Activated naive CD8-positive, alpha-beta T cell treated with anti-CD3 and anti-CD28 coated beads, Interleukin-2, amount 50 U/mL, for 24 hours (primary cell): Measurements from ENCODE around the gene SCAI.
"Not testable (repeated sequence)": the region's sequence is repeated elsewhere in the genome, so short reads cannot be mapped to it uniquely, and the experiment has no call there.

Source experiments
- ATAC-seq: fragments of 150-1000 bp; cut with Tn5 transposase; one replicate; pipeline ENCODE4 v1.10.0; 2021
- DNase-seq: peaks from one replicate; pipeline ENCODE4 v3.0.0; 2021
- H3K27ac Mint-ChIP-seq: one replicate; pipeline ENCODE4 v1.8.0; 2021; ENCODE audit warnings: mild to moderate bottlenecking, mixed read lengths
- H3K27me3 Mint-ChIP-seq: one replicate; pipeline ENCODE4 v1.8.0; 2021; ENCODE audit warnings: mixed read lengths
- H3K36me3 Mint-ChIP-seq: one replicate; pipeline ENCODE4 v1.8.0; 2021; ENCODE audit warnings: low read depth, mixed read lengths
- H3K4me1 Mint-ChIP-seq: one replicate; pipeline ENCODE4 v1.8.0; 2021; ENCODE audit warnings: mixed read lengths
- H3K4me3 Mint-ChIP-seq: one replicate; pipeline ENCODE4 v1.8.0; 2021; ENCODE audit warnings: mild to moderate bottlenecking, moderate library complexity, mixed read lengths
- H3K9me3 Mint-ChIP-seq: one replicate; pipeline ENCODE4 v1.8.0; 2021; ENCODE audit warnings: mixed read lengths

The SCAI gene

GRCh38 chr9:125049212-125050049, 93.9 kb downstream of the SCAI start:
- Mint-ChIP-seq H3K27me3 (no peaks in the 10 kb centered on the region), H3K4me3 (no peak overlapping the region), H3K9me3 (no peaks in the 10 kb centered on the region), H3K27ac (no peak overlapping the region), H3K36me3 (peaks cover 4% of the 10 kb centered on the region), H3K4me1 (no peaks in the 10 kb centered on the region)
- ATAC-seq (no peak), DNase-seq (no peak)

- no peaks in the 10 kb centered on the region for H3K27me3 Mint-ChIP-seq
- no peaks in the 10 kb centered on the region for H3K9me3 Mint-ChIP-seq
- H3K4me1 Mint-ChIP-seq: no peaks in the 10 kb centered on the region
- H3K36me3 Mint-ChIP-seq: peaks cover 4% of the 10 kb centered on the region
- ATAC-seq: no peak
- no peak overlapping the region for H3K27ac Mint-ChIP-seq
- no peak for DNase-seq
- no peak overlapping the region for H3K4me3 Mint-ChIP-seq
Measured at GRCh38 chr9:125043631-125044030, 99.7 kb downstream of the SCAI start.

GRCh38 chr9:125043148-125043547, 100.2 kb downstream of the SCAI start:
- H3K27me3 Mint-ChIP-seq: no peaks in the 10 kb centered on the region
- ATAC-seq: no peak
- DNase-seq: no peak
- peaks cover 4% of the 10 kb centered on the region for H3K36me3 Mint-ChIP-seq
- no peaks in the 10 kb centered on the region for H3K9me3 Mint-ChIP-seq
- no peaks in the 10 kb centered on the region for H3K4me1 Mint-ChIP-seq
- no peak overlapping the region for H3K27ac Mint-ChIP-seq
- no peak overlapping the region for H3K4me3 Mint-ChIP-seq

GRCh38 chr9:125038166-125038565, 105.2 kb downstream of the SCAI start:
- Mint-ChIP-seq H3K4me1 (no peaks in the 10 kb centered on the region), H3K4me3 (no peak overlapping the region), H3K9me3 (no peaks in the 10 kb centered on the region), H3K36me3 (no peaks in the 10 kb centered on the region), H3K27ac (no peak overlapping the region), H3K27me3 (no peaks in the 10 kb centered on the region)
- ATAC-seq (no peak), DNase-seq (no peak)

DNA sequence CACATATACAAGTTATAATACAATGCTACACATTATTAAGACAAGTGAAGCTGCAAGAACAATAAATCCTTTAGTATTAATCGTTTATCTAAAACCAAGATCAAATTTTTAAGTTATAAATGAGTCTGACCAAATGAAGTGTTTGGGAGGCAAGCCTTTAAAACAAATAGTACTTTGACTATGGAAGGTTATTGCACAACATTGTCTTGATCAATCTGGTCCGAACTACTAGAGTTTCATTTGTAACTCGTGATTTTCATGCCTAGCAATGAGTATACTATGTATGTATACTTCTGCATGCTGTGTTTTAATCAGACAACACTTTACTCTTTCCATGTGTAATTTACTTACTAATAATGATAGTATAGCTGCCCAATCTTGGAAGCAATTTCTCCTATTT, 115.3 kb downstream of the SCAI start:
- Mint-ChIP-seq H3K27ac (no peak overlapping the region), H3K4me3 (no peak overlapping the region), H3K9me3 (no peaks in the 10 kb centered on the region), H3K4me1 (peaks cover 5% of the 10 kb centered on the region), H3K36me3 (peaks cover 5% of the 10 kb centered on the region), H3K27me3 (no peaks in the 10 kb centered on the region)
- DNase-seq: no peak
- ATAC-seq: no peak

GRCh38 chr9:125024917-125025316, 118.4 kb downstream of the SCAI start:
- Mint-ChIP-seq H3K4me1 (peaks cover 5% of the 10 kb centered on the region), H3K4me3 (no peak overlapping the region), H3K36me3 (peaks cover 5% of the 10 kb centered on the region), H3K27me3 (no peaks in the 10 kb centered on the region), H3K9me3 (no peaks in the 10 kb centered on the region), H3K27ac (no peak overlapping the region)
- ATAC-seq (no peak), DNase-seq (no peak)

DNA sequence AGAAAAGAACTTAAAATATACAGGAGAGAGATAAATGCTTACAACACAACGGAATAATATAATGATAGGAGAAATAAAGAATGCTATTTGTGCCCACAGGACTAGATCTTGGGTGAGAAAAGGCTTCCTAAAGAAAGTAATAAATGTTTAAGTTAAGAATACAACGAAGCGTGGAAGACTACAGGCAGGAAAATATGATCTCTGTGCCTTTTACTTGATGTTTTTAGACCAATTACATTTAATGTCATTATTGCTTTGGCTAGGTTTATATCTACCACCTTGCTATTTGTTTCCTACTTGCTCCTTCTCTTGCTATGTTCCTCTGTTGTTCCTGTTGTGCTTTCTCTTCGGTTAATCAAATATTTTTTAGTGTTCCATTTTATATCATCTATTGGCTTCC, 122.3 kb downstream of the SCAI start:
- H3K27me3 Mint-ChIP-seq: no peaks in the 10 kb centered on the region
- no peak overlapping the region for H3K4me3 Mint-ChIP-seq
- DNase-seq (no peak), ATAC-seq (no peak)
- H3K36me3 Mint-ChIP-seq: peaks cover 14% of the 10 kb centered on the region
- no peaks in the 10 kb centered on the region for H3K9me3 Mint-ChIP-seq
- H3K27ac Mint-ChIP-seq: no peak overlapping the region
- peaks cover 5% of the 10 kb centered on the region for H3K4me1 Mint-ChIP-seq

- DNase-seq, H3K4me3 Mint-ChIP-seq, H3K27ac Mint-ChIP-seq, H3K27me3 Mint-ChIP-seq, H3K4me1 Mint-ChIP-seq, ATAC-seq, H3K9me3 Mint-ChIP-seq: not testable (repeated sequence)
- H3K36me3 Mint-ChIP-seq: peaks cover 14% of the 10 kb centered on the region
Measured at GRCh38 chr9:125015655-125016054, 127.7 kb downstream of the SCAI start.

DNA sequence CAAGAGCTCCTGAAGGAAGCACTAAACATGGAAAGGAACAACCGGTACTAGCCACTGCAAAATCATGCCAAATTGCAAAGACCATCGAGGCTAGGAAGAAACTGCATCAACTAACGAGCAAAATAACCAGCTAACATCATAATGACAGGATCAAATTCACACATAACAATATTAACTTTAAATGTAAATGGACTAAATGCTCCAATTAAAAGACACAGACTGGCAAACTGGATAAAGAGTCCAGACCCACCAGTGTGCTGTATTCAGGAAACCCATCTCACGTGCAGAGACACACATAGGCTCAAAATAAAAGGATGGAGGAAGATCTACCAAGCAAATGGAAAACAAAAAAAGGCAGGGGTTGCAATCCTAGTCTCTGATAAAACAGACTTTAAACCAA, 131.3 kb downstream of the SCAI start:
- not testable (repeated sequence) for H3K36me3 Mint-ChIP-seq, DNase-seq, H3K27me3 Mint-ChIP-seq, ATAC-seq, H3K4me1 Mint-ChIP-seq, H3K27ac Mint-ChIP-seq, H3K4me3 Mint-ChIP-seq, H3K9me3 Mint-ChIP-seq

DNA sequence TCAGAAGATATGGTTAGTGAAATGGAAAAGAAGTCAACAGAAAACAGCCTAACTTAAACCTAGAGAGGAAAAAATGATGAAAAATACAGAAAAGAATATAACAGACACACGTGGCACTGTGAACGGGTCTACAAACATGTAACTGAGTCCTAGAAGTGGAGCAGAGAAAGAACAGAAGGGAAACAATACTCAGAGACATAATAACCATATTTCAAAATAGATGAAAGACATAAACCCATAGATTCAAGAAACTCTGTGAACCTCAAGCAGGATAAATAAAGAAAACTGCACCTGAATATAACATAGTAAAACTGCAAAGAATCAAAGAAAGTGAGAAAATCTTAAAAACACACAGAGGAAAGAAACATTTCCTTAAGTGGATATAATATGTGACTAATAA, 134.7 kb downstream of the SCAI start:
- no peak for DNase-seq

GRCh38 chr9:125003332-125003731, 140.0 kb downstream of the SCAI start:
- Mint-ChIP-seq H3K36me3 (no peaks in the 10 kb centered on the region), H3K27me3 (no peaks in the 10 kb centered on the region), H3K4me3 (no peak overlapping the region), H3K27ac (no peak overlapping the region), H3K4me1 (no peaks in the 10 kb centered on the region), H3K9me3 (no peaks in the 10 kb centered on the region)
- ATAC-seq: no peak
- no peak for DNase-seq

More for the DNA sequence above, 134.7 kb downstream of the SCAI start:
- H3K27ac Mint-ChIP-seq: no peak overlapping the region
- no peaks in the 10 kb centered on the region for H3K27me3 Mint-ChIP-seq
- H3K4me1 Mint-ChIP-seq: no peaks in the 10 kb centered on the region
- H3K4me3 Mint-ChIP-seq: no peak overlapping the region
- peaks cover 3% of the 10 kb centered on the region for H3K36me3 Mint-ChIP-seq
- H3K9me3 Mint-ChIP-seq: no peaks in the 10 kb centered on the region
- ATAC-seq: no peak

DNA sequence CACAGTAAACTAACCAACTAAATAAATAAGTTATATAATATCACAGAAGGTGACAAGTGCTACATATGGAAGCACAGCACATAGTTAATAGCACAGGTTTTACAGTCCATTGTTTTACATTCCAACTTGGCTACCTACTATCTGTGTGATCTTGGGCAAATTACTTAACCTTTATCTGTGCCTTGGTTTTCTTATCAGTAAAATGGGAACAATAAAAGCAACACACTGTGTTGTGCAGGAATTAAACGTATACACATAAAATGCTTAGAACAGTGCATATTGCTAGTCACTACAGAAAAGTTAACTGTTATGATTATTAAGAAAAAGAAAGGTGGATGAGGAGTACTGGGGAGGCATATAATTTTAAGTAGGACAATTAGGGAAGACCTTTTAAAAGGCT, 159.6 kb downstream of the SCAI start:
- Mint-ChIP-seq H3K36me3 (peaks cover 12% of the 10 kb centered on the region), H3K9me3 (no peaks in the 10 kb centered on the region), H3K27ac (no peak overlapping the region), H3K4me1 (no peaks in the 10 kb centered on the region), H3K27me3 (no peaks in the 10 kb centered on the region), H3K4me3 (no peak overlapping the region)
- no peak for ATAC-seq
- no peak for DNase-seq

DNA sequence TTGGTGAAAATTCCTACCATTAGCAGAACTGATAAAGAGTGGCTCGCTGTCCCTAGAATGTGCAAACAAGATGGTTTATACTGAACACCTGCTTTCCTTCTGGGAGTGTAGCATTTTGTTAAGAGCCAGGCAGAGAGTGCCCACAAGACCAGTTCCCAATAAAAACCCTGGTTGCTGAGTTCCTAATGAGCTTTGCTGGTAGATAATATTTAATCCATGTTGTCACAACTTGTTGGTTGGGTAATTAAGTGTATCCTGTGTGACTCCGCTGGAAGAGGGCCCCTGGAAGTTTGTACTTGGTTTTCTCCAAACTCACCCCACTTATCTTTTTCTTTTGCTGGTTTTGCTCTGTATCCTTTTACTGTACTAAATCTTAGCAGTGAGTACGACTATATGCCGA, 162.9 kb downstream of the SCAI start:
- Mint-ChIP-seq H3K27ac (no peak overlapping the region), H3K36me3 (peaks cover 11% of the 10 kb centered on the region), H3K4me3 (no peak overlapping the region), H3K4me1 (no peaks in the 10 kb centered on the region), H3K27me3 (no peaks in the 10 kb centered on the region), H3K9me3 (no peaks in the 10 kb centered on the region)
- ATAC-seq (no peak), DNase-seq (no peak)

- no peak overlapping the region for H3K27ac Mint-ChIP-seq
- H3K4me1 Mint-ChIP-seq: no peaks in the 10 kb centered on the region
- no peak overlapping the region for H3K4me3 Mint-ChIP-seq
- DNase-seq (no peak), ATAC-seq (no peak)
- no peaks in the 10 kb centered on the region for H3K9me3 Mint-ChIP-seq
- peaks cover 8% of the 10 kb centered on the region for H3K36me3 Mint-ChIP-seq
- H3K27me3 Mint-ChIP-seq: no peaks in the 10 kb centered on the region
Measured at GRCh38 chr9:124975131-124975530, 168.2 kb downstream of the SCAI start.

DNA sequence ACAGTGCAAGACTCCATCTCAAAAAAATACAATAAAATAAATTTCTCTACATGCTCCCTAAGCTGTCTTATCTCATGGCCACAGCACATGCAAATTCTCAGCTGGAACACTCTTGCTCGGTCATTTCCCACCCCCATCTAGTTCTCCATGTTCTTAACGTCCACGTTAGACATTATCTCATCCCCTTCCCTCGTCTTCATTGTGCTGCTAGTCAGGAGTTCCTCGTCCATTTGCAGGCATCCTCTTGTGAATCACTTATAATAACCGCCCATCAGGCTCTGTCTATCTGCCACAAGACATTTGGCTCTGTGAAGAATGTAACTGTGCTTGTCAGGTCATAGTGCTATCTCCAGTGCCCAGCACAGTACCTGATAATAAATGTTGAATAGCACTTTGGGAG, 169.5 kb downstream of the SCAI start:
- ATAC-seq (no peak), DNase-seq (no peak)
- H3K4me3 Mint-ChIP-seq: no peak overlapping the region
- no peaks in the 10 kb centered on the region for H3K27me3 Mint-ChIP-seq
- H3K9me3 Mint-ChIP-seq: no peaks in the 10 kb centered on the region
- no peak overlapping the region for H3K27ac Mint-ChIP-seq
- no peaks in the 10 kb centered on the region for H3K4me1 Mint-ChIP-seq
- peaks cover 9% of the 10 kb centered on the region for H3K36me3 Mint-ChIP-seq
